T-helper 2 cell (primary cell): ENCODE measurements around the gene RNF182.
"Not testable (repeated sequence)": the region's sequence is repeated elsewhere in the genome, so short reads cannot be mapped to it uniquely, and the experiment has no call there.

Source experiments
- DNase-seq, 5 experiments: peaks; one replicate each; pipeline versions ENCODE4 v3.0.0 to v3.0.0-alpha.2; 2012 to 2022

Gene RNF182

GRCh38 chr6:13917141-13917540, 7.6 kb upstream of the RNF182 start:
- no peak for DNase-seq

- DNase-seq, result no peak
Observed at GRCh38 chr6:13918686-13919250, 6.0 kb upstream of the RNF182 start.

GRCh38 chr6:13919861-13920260, 4.9 kb upstream of the RNF182 start:
- no peak for DNase-seq

GRCh38 chr6:13920552-13920951, 4.2 kb upstream of the RNF182 start:
- no peak for DNase-seq

DNA sequence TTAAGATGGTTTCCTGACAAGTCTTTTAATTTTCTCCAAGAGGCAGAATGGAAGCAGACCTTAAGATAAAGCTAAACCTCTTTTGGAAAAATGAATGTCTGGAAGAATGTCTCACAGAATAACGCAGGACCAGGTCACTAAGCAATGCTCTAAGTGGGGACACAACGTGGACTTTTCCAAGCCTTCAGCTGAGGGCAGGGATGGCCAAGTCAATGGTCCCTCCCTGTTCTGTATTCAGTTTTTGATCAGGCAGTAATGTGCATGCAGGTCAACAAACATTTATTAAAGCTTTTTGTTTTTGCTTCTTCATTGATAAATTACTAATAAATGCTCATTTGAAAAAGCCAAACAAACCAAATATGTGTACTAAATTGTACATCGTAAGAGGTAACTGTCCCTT, 2.0 kb upstream of the RNF182 start:
- no peak for DNase-seq

GRCh38 chr6:13923527-13924145, 1.1 kb upstream of the RNF182 start:
- DNase-seq, result no peak

DNA sequence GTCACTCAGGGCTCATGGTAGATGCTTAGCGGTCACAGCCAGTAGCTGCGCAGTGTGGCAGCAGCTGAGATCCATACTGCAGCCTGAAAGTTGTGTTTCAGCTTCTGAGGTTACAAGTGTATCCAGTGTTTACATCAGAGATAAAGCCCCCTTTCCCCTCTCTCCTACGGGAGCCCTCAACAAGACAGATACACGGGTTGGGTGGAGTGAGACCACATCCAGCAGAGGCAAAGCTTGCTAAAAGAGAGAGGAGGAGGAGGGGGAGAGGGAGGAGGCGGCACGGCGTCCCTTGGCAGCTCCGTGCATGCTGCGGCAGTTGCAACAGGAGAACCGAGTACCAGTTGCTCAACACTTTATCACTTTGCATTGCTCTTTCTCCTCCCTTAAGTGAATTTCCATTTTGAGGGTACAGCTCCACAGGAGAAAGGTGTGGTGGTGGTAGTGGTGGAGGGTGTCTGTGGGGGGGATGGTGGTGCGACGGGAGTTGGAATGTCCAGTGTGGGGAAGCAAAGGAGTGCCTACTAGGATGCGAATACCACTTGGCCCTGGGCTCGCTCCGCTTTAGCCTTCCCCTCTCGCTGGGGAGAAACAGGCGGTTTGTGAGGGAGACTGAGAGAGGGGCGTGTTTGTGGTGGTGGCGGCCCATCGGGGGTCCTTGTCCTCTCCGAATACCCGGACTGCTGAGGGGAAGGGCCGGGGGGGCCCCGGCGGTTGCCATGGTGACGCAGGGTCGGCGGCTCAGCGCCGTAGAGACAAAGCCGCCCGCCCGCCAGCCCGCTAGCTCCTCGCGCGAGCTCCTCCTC, 405 bp upstream of the RNF182 start:
- peak in 2 of 5 experiments; percentile 9 to 49 for DNase-seq

DNA sequence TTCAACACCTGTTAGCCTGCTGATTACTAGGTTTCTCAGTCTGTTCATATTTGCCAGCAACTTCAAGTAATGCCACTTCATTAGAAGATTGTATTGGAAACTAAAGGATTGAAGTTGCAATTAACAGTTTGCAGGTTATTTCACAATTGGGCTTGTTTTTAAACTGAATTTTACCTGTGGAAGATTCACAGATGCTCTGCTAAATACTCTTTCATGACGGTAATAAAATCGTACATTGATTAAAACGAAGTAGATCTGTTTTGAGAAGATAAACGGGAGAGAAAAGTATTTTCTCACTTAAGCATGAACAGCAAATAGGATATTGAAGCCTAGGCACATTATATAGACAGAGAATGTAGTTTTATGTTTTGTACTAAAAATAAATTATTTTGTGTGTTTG, 1.6 kb downstream of the RNF182 start:
- DNase-seq, result no peak

GRCh38 chr6:13927203-13927602, 2.5 kb downstream of the RNF182 start:
- no peak for DNase-seq

DNA sequence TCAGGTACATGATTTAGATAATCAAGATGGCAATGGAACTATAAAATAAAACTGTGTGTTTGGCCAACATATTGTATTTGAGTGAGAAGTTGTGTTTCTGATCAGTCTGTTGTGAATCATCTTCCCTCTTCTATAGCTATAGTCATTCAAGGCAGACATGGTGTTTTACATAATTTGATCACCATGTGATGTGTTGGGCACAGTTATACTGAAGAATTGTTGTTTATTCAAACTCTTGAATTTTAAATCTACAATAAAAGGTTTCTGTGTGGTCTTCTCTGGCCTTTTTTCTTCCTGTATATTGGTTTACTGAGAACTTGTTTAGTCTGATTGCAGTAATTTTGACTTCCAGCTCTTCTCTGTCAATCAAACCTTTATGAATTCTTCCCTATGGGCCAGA, 4.4 kb downstream of the RNF182 start:
- no peak for DNase-seq

DNA sequence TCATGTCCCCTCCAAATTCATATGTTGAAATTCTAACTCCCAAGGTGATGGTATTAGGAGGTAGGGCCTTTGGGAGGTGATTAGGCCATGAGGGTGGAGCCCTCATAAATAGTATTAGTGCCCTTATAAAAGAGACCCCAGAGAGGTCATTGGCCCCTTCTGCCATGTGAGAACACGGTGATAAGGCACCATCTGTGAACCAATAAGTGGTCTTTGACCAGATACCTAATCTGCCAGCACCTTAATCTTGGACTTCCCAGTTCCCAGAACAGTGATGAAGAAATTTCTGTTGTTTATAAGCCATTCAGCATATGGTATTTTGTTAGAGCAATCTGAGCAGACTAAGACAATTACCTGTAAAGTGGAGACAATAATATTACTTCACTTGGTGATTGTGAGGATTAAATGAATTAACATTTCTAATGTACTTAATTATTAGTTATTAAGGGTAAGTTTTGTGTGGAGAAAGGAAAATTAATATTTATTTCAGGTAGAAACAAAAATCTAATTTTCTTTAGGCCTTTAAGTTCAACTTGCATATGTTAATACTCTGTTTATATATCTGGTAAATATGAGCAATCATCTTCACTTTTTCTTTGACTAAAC, 7.1 kb downstream of the RNF182 start:
- no peak for DNase-seq

DNA sequence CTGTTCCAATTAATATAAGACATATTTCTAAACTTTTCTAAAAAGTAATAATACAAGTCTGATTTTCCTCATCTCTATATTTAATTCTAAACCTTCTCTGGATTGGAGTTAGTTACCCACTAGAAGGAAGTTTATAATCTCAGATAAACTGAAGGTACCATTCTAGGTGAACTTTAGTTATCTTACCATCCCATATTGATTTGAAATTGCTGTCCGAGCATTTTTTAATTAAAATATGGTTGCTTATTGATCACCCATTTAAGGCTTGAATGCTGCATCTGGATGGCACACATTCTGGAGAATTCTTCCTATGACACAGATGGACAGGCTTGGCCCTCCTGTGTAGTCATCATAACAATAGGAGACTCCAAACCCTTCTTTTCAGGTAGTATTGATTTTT, 8.0 kb downstream of the RNF182 start:
- no peak for DNase-seq

- DNase-seq, result no peak
Observed at GRCh38 chr6:13934721-13935120, 10.0 kb downstream of the RNF182 start.

DNA sequence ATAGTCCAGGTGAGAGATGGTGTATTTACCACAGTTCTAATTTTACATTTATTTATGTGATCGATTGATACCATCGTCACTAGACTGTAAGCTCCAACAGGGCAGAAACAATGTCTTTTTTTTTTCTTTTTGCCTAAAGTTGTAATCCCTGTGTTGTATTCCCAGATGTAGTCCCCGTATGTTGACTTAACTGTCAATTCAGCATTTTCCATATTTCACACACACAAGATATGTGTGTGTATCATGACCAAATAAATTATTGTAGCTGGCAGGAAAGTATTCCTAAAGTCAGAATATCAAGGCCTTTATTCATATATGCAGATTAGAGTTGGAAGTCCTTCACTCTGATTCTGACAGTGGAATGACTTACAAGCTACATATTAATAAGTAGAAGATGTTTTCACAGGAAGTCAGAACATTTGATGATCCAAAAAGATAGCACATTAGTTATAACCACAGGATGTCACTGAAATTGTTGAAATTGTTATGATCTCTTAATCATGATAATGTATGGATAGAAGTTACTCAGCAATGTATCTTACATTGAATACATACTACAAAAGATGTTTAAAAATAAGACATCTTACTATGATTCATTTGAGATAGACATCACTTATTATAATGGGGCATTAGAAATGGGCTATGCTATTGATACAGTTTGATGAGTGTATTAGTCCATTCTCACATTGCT, 10.6 kb downstream of the RNF182 start:
- peak in 1 of 5 experiments; percentile 30 for DNase-seq

DNA sequence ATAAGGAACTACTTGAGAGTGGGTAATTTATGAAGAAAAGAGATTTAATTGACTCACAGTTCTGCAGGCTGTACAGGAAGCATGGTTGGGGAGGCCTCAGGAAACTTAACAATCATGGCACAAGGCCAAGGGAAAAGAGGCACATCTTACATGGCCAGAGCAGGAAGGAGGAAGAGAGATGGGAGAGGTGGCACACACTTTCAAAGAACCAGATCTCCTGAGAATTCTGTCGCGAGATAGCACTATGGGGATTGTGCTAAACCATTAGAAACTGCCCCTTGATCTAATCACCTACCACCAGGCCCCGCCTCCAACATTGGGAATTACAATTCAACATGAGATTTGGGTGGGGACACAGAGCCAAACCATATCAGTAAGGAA, 11.1 kb downstream of the RNF182 start:
- not testable (repeated sequence) for DNase-seq

DNA sequence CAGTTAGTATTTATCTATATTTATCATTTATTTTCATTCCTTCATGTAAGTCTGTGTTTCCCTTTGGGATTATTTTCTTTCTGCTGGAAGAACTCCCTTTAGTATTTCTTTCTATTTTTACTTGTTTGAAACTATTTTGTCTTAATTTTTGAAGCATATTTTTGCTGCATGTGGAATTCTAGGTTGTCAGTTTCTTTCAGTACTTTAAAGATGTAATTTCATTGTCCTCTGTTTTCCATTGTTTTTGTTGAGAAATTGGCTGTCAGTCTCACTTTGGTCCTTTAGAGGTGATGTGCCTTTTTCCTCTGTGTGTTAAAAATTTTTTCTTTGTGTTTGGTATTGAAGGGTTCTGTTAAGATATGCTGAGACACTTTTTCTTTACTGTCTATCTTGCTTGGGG, 17.1 kb downstream of the RNF182 start:
- DNase-seq, result no peak

- DNase-seq, result no peak
Observed at GRCh38 chr6:13943943-13944342, 19.2 kb downstream of the RNF182 start.

DNA sequence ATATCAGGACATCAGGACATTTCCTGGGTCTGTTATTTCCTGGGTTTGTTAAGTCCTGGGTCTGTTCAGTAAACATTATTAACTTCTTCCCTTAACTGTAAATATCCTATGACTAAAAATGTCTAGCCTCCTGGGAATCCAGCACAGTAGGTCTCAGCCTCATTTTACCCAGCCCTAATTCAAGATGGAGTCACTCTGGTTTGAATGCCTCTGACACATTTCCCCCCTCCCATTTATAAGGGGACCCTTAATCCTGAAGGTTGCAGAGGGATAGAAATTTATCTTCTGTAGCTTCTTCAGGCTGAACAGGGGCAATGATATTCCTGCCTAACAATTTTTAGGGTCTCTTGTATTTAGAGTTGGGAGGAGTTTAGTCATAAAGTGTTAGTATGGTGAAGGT, 21.8 kb downstream of the RNF182 start:
- DNase-seq, result no peak

DNA sequence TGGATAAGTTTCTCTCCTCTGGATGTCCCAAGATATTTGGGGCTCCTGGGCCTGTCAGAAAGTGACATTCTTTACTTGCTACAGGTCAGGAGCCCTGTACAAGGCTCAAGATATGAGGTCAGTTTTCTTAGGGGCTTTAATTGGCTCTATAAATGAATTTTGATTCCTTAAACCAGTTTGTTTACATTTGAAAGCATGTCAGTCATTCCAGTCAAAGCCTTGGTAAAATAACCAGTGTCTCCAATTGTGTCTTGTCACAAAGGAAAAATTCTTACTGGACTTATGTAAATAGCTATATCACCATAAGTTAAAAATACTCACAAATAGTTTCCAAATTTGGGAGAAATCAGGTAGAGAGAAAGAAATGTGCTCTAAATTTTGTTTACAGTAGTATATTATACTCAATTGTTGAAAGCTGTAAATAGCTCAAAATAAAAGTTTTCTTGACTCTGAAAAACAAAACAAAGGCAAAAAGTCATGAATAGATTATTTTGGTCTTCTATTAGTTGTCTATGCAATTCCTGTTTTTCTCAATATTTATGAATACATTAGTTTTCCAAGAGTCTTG, 22.9 kb downstream of the RNF182 start:
- no peak for DNase-seq

GRCh38 chr6:13952101-13952500, 27.3 kb downstream of the RNF182 start:
- DNase-seq, result no peak

DNA sequence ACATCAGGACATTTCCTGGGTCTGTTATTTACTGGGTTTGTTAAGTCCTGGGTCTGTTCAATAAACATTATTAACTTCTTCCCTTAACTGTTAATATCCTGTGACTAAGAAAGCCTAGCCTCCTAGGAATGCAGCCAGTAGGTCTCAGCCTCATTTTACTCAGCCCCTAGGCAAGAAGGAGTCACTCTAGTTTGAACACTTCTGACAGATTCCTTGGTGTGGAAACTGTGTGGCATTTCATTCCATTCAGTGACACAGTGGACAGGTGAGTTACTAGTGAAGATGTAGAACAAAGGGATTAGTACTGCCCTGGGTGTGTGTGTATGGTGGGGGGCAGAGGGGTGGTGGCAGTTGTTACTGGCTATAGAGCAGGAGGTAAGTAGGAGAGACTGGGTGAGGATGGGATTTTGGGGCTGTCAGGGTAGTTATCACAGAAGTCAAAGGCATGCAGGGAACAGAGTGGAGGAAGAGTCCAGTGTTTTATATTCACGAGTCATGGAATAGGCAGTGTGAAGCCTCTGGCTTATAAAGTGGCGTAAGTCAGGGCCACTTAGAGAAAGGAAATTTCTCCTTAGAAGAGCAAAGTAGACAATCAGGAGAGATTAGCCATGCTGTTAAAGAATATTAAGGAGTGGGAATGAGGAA, 28.4 kb downstream of the RNF182 start:
- no peak for DNase-seq

DNA sequence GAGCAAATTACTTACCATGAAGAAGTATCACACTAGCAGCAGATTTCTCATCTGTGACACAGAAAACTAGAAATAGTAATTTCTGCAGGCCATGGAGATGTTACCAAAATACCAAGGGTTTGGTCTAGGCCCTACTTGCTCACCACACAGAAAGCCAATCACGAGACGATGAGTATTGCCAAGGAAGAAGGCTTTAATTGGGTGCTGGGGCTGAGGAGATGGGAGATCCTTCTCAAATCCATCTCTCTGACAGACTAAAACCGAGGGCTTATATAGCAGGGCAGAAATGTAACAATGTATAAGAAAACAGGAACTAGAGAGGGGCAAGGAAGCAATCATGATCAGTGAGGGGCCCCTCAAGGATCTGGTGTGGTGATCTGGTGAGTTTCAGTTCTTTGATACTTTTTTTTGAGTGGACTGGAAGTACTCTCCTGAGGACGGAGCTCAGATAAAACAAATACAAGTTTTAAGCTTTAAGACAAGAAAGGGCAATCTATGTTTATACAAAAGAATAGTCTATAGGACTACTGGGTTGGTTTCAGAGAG, 40.9 kb downstream of the RNF182 start:
- DNase-seq, result no peak
